Nephron progenitor cell (in vitro differentiated cells): ENCODE results near the gene AIF1L.

Source experiments
- DNase-seq: peaks from one replicate; pipeline ENCODE4 v3.0.0; 2021
- H3K27ac Mint-ChIP-seq: 2 replicates; pipeline ENCODE4 v1.8.0; 2021; ENCODE audit warnings: mild to moderate bottlenecking, moderate library complexity, mixed read lengths
- H3K27me3 Mint-ChIP-seq: 2 replicates; pipeline ENCODE4 v1.8.0; 2021; ENCODE audit warnings: mild to moderate bottlenecking, low read depth, mixed read lengths; ENCODE audit not compliant: poor library complexity
- H3K36me3 Mint-ChIP-seq: 2 replicates; pipeline ENCODE4 v1.8.0; 2021; ENCODE audit warnings: low read depth, mixed read lengths
- H3K4me1 Mint-ChIP-seq: 2 replicates; pipeline ENCODE4 v1.8.0; 2021; ENCODE audit warnings: mixed read lengths
- H3K4me3 Mint-ChIP-seq: 2 replicates; pipeline ENCODE4 v1.8.0; 2021; ENCODE audit warnings: mild to moderate bottlenecking, moderate library complexity, mixed read lengths
- H3K9me3 Mint-ChIP-seq: 2 replicates; pipeline ENCODE4 v1.8.0; 2021; ENCODE audit warnings: mild to moderate bottlenecking, moderate library complexity, mixed read lengths
- CTCF ChIP-seq: fragments of 200-600 bp; sonication (generic); IDR thresholded peaks from 2 replicates; pipeline ENCODE4 v1.5.0; 2021; ENCODE audit warnings: antibody characterized with exemption

AIF1L gene

GRCh38 chr9:131081868-131082267 lies 14.5 kb upstream of the AIF1L start:
- no peaks in the 10 kb centered on the region for H3K9me3 Mint-ChIP-seq
- DNase-seq: no peak
- H3K4me3 Mint-ChIP-seq: no peak overlapping the region
- no peak overlapping the region for H3K27ac Mint-ChIP-seq
- TF ChIP-seq CTCF: no peak
- peaks cover 11% of the 10 kb centered on the region for H3K4me1 Mint-ChIP-seq
- no peaks in the 10 kb centered on the region for H3K36me3 Mint-ChIP-seq
- H3K27me3 Mint-ChIP-seq: peaks cover 5% of the 10 kb centered on the region

GRCh38 chr9:131082774-131083512 lies 13.4 kb upstream of the AIF1L start:
- no peak for TF ChIP-seq CTCF
- peaks cover 8% of the 10 kb centered on the region for H3K27me3 Mint-ChIP-seq
- no peak overlapping the region for H3K4me3 Mint-ChIP-seq
- H3K4me1 Mint-ChIP-seq: peaks cover 11% of the 10 kb centered on the region
- H3K36me3 Mint-ChIP-seq: no peaks in the 10 kb centered on the region
- no peak for DNase-seq
- no peak overlapping the region for H3K27ac Mint-ChIP-seq
- H3K9me3 Mint-ChIP-seq: no peaks in the 10 kb centered on the region

- Mint-ChIP-seq H3K4me3 (no peak overlapping the region), H3K9me3 (no peaks in the 10 kb centered on the region), H3K4me1 (peaks cover 11% of the 10 kb centered on the region), H3K27ac (peak overlapping the region; percentile 97), H3K27me3 (peaks cover 8% of the 10 kb centered on the region), H3K36me3 (no peaks in the 10 kb centered on the region)
- DNase-seq: no peak
- no peak for TF ChIP-seq CTCF
Observed at GRCh38 chr9:131084661-131085369, 11.5 kb upstream of the AIF1L start.

GRCh38 chr9:131085370-131086122 lies 10.8 kb upstream of the AIF1L start:
- Mint-ChIP-seq H3K4me3 (no peak overlapping the region), H3K27ac (no peak overlapping the region)
- no peak for TF ChIP-seq CTCF

GRCh38 chr9:131087354-131087893 lies 8.9 kb upstream of the AIF1L start:
- H3K4me1 Mint-ChIP-seq: peaks cover 12% of the 10 kb centered on the region
- no peak overlapping the region for H3K4me3 Mint-ChIP-seq
- no peaks in the 10 kb centered on the region for H3K36me3 Mint-ChIP-seq
- no peak for DNase-seq
- H3K27ac Mint-ChIP-seq: no peak overlapping the region
- H3K9me3 Mint-ChIP-seq: no peaks in the 10 kb centered on the region
- peaks cover 3% of the 10 kb centered on the region for H3K27me3 Mint-ChIP-seq
- no peak for TF ChIP-seq CTCF

More at GRCh38 chr9:131085370-131086122, 10.8 kb upstream of the AIF1L start:
- DNase-seq: no peak
- peaks cover 8% of the 10 kb centered on the region for H3K27me3 Mint-ChIP-seq
- no peaks in the 10 kb centered on the region for H3K9me3 Mint-ChIP-seq
- H3K36me3 Mint-ChIP-seq: no peaks in the 10 kb centered on the region
- H3K4me1 Mint-ChIP-seq: peaks cover 11% of the 10 kb centered on the region
